IPS DF 19.7 (cell line): ENCODE measurements around the gene SLC38A2.

Experiments used
- DNase-seq: peaks from one replicate; pipeline ENCODE4 v3.0.0-alpha.2; 2013; ENCODE audit warnings: low read depth, low spot score

Gene SLC38A2

GRCh38 chr12:46374711-46375110, 2.1 kb upstream of the SLC38A2 start:
- DNase-seq, result no peak

GRCh38 chr12:46374310-46374709, 1.7 kb upstream of the SLC38A2 start:
- no peak for DNase-seq

- DNase-seq, result no peak
These were observed 1.0 kb upstream of the SLC38A2 start for GRCh38 chr12:46373301-46374296.

DNA sequence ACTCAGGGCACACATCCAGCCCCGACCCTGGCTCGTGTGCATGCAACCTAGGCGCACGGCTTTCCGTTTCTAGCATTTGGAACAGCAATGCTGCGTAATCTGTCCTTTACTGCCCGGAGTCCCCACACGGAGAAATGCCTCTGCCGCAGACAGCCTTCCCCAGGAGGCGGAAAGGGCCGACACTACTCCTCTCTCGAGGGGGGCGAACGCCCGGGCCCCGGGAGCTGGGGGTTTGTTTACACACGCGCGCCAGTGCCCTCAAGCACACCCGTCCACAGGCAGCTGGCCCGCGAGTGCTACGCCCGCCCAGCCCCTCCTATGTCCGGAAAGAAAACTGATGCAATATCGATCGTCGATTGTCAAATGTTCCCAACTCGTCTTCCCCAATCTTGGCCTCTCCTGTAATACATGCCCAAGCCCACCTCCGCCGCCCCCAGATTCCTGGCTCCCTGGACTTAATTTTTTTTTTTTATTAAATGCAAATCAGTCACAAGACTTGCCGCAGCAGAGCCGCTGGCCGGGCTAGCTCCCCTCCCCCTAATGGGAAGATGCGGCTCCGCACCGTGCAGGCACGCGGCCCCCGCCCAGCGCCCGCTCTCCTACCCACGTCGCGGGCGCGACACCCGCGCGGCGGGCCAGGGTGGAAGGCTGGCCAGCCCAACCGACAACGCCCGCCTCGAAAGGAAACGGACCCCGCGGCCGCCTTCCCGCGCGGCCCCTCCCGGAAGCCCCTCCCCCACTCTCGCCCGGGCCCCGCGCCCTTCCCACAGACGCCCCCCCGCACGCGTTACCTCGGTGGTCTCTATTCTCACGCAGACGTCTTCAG, 642 bp downstream of the SLC38A2 start:
- DNase-seq, result no peak

DNA sequence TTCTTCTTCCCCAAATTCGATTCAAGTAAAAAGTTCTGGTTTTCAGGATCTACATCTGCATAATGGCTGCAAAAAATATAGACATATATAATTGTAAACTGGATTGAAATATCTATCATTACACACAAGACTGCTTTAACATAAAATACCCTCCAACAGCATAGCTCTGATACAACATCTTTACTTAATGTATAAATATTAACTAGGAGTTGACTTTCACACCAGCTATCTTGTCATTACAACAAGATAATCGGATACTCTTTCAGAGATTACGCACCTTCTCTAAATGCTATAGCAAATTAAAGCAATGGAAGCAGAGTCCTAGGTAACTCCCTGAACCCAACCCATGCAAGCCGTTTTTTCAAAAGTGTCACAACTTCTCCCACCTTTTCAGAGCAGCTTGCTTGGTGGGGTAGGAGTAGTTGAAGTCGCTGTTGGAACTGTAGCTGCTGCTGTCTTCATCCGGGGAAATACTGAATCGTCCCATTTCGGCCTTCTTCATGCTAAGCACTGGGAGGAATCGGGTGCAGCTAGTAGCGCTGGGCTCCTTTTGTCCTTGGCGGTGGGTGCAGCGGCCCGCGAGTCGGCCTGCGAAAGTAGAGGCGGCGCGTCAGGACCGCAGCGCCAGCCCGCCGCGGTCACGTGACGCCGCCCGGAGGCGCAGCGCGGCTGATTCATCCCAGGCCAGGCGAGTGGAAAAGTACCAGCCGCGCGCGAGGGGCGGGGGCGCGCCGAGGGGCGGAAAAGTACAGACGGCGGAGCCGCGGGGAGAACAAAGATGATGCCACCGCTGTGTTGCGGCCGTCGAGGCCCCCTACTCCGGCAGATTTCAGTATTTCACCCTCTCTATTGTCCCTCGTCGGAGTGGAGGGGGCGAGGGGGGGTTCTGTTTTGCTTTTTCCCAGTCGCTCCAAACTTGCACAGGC, 1.5 kb downstream of the SLC38A2 start:
- DNase-seq, result no peak

GRCh38 chr12:46370380-46370734, 2.2 kb downstream of the SLC38A2 start:
- no peak for DNase-seq

DNA sequence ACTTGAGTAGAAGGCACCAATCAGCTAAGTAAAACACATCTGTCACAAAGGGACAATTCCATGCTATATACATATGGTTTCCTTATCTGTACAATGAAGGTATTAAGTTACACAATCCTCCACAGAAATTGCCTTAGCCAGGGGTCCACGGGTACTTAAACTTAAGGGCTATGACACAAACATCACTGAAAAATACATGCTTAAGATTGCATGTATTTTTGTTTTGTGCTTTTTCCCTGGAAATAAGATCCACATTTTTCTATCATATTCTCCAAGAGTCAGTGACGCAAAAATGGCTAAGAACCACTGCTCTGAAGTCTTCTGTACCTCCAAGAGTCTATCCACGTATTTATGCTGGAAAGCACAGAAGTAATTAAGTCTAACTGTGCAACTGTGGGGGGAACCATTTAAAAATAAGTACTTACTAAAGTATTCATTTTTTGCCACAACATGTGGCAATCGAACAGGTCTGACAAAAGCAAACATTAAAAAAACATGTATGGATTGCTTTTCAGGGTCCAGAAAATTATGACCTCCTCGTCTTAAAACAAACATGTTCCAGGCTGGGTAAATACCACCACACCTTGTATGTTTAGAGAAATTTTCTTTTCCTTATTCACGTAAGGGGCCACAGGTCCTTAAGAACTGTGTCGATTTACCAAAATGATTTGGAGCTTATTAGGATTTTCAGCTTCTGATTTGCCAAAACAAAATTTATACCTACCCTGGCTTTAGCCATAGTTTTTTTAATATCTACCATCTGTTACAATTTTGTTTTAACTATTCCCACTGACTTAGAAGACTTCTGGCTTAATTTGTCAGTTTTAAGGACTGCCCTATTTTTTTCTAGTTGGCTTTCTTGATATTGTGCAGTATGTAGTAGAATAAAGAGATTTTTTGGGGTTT, 2.8 kb downstream of the SLC38A2 start:
- no peak for DNase-seq

GRCh38 chr12:46369095-46369473, 3.5 kb downstream of the SLC38A2 start:
- no peak for DNase-seq

DNA sequence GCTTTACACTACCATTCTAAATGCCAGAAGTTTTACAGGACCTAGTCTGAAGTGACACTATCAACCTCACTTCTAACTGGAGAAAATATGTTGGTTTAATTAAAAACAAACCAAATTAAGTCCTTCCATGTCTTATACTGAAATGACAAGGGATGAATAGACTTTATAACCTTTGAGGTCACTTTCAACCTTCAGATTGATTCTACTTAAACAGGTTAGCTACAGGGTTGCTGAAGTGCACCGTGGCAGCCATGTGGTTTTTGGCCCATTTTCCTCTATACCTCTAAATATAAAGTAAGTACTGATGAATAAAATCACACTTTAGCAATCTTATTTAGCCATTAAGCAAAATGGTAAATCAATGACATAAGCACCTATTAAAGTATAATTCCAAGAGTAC, 3.9 kb downstream of the SLC38A2 start:
- DNase-seq, result no peak

DNA sequence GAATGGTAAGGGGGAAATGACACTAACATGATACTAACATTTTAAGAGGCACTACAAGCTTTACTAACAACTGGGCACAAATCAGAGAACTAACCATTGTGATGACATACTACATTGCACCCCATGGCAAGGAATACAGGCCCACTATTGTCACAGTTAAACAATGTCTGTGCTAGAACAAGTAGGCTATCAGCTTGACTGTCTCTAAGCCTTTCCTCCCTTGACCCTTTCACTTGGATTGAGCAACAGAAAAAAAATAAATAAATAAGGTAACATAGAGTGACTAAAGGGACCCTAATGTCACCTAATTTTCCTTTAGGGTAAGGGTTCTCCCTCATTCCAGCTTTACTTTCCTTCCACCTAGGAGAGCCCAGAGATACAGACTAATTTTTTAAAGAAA, 4.4 kb downstream of the SLC38A2 start:
- DNase-seq, result no peak

DNA sequence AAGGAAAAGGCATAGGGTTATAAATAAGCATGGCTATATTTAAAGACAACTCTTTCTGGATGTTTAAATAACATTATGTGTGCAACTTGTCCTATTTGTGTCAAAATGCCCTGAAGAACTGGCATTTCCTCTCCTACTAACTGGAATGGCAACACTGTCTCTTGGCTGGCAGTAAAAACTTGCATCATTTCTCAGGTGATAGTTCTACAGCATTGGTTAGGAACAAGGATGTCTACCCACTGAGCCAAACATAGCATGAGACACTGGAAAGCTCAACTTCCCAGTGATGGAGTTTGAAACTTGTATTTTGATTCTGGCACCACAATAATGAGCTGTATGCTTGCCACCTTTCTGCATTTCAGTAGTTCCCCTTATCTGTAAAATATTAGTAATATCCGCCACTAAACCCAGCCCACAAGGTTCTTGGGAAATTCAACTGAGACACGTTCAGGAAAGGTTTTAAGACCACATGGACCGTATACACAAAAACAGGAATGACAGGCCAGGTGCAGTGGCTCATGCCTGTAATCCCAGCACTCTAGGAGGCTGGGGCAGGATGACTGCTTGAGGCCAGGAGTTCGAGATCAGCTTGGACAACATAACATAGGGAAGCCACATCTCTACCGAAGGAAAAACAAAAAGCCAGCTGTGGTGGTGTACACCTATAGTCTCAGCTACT, 5.1 kb downstream of the SLC38A2 start:
- DNase-seq, result no peak

DNA sequence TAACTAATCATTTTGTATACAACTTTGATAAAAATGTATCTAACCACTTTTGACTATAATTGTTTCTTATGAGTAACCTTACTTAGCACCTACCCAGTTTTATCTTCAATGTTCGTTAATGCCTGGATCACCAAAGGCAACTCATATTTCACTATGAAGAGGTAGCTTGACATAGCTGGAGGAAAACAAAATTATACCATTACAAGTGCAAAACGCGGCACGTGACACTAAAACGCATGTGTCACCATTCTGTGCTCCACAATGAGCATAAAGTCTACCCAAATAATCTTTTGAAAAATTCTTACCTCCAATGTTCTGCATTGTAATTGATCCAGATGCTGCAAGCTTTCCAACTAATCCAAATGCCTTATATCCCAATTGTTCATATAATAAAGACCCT, 5.8 kb downstream of the SLC38A2 start:
- DNase-seq, result no peak

- DNase-seq, result no peak
These were observed 6.6 kb downstream of the SLC38A2 start for GRCh38 chr12:46365951-46366379.

- no peak for DNase-seq
These were observed 7.6 kb downstream of the SLC38A2 start for GRCh38 chr12:46364777-46365580.

- DNase-seq, result no peak
These were observed 8.3 kb downstream of the SLC38A2 start for GRCh38 chr12:46364300-46364696.

DNA sequence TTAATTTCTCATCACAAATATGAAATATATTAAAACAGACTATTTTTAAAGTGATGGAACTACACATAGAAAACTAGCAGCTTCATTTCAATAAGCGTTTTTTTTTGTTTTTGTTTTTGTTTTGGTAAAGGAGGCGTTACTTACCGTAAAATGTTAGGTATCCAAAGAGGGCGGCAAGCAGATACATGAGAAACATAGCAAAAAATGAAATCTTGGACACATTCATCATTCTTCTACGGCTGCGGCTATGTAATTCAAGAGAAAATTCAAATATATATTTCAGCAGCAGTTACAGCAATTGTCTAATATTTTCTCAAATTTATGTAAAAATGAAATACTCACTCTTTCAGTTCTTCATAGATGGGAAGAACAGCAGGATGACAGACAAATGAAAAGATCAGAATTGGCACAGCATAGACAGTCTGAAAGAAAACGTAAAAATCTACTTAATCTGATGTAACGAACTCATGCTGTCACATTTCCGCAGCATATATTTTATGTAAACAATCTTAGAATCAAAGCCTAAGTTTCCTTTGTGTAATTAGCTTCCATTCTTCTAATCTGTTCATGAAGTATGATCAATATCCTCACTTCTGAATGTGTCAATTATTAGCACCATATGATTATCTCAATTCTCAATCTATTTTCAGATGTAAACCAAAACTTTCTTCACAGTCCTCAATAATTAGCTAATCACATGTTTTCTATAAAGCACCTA, 8.8 kb downstream of the SLC38A2 start:
- no peak for DNase-seq

DNA sequence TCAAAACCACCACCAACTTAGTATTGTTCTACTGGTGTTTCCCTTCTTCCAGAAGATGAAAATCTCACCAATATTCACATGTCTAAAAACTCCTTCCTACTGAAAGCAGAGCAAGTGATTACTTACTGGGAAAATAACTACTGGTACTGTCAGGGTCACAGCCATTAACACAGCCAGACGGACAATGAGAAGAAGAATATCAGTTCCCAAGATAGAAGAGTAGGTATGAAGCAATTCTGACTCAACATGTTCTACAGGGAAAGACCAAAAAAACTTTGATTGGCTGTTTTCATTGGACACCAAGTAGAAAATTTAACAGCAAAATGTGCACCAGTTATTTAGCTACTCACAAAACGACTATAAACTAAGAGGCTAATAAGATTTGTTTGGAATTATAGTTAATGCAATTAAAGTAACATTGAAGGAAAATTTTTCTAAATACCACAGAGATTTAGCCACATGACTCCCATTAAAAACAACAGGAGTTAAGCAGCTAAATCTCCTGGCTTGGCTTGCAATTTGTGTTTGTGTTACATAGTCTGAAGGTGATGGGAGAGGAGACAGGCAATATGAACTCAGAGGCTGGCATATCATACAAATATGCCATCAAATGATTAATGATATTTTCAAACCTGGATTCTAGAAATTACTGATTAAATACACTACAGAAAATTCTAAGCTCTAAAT, 9.5 kb downstream of the SLC38A2 start:
- no peak for DNase-seq

GRCh38 chr12:46361667-46362034, 10.9 kb downstream of the SLC38A2 start:
- DNase-seq, result no peak
